Frontal cortex (tissue), 4 donors: ENCODE results near the gene LDLRAD4. TPM values are rescaled to one million over a fixed set of nuclear protein-coding genes. Genes with fewer than 3 reads are reported as not detected.

Experiments
- DNase-seq, 2 donors: peaks; one replicate each; pipeline ENCODE4 v3.0.0; 2012; ENCODE audit warnings: low spot score in 2 of 2
- FAIRE-seq: peaks from 2 replicates; lab custom pipeline; 2012; peaks lifted over from hg19 to GRCh38; lab: Jason Lieb, UNC
- total RNA-seq: library from RNA; depleted of rRNA; stranded (reverse); fragments of >200 nt; gene quantifications from one replicate; pipeline ENCODE4 v1.2.3, GENCODE V29; 2014
- donor health status: control.
- donor health status: control.
- donor health status: control.

LDLRAD4 gene
- total RNA-seq, 1 donor from 2014 or later, result 60.7 TPM

DNA sequence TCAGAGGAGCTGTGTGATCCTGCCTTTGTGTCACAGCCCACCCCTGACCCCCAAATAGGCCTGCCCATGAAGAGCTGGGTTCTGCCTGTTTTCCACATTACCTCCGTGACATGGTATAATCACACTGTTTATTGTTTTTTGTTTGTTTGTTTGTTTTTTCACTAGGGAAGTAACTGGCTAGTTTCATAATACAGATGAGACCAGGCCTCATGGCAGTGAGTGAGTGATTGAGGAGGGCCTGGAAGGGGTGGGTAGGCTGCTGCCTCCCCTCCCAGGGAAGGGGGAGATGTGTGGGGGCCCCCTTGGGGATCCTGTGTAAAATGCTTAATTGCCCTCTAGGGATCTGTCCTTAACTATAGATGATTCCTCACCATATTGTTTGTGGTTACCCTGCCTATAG is 190.5 kb downstream of the LDLRAD4 start:
- DNase-seq (no peak), FAIRE-seq (no peak)

DNA sequence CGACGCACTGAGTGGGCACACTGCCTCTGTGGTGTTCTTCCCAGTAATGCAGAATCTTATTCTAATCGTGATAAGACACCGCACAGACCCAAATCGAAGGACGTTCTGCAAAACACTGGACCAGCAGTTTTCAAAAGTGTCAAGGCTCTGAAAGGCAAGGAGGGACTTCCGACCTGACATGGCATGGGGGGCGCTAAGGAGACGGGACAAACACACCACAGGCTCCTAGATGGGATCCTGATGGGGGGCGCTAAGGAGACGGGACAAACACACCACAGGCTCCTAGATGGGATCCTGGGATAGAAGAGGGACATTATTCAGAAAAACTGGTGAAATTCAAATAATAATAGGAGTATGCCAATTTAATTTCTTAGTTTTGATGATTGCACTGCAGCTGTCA is 191.4 kb downstream of the LDLRAD4 start:
- no peak for DNase-seq
- FAIRE-seq, result no peak

- FAIRE-seq, result no peak
- no peak for DNase-seq
Observed at GRCh38 chr18:13410471-13410870, 191.9 kb downstream of the LDLRAD4 start.

- no peak for DNase-seq
- no peak for FAIRE-seq
Observed at GRCh38 chr18:13412017-13412416, 193.5 kb downstream of the LDLRAD4 start.

DNA sequence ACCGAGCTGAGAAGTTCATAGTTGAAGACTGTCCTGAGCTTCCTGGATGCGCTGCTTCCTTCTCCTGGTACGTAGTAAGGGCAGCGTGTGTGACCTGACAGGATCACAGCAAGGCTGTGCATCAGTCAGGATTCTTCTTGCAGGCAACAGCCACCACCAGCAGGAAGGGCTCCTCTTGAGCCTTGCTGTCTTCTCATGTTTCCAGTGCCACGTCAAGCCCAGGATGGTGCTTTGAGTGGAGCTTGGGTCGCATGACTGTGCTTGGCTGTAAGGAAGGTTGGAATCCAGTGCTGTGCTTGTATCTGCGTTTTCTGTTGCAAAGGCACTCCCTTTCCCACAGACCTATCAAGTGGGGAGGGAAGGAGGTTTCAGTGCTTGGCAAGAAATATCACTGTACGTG is 194.3 kb downstream of the LDLRAD4 start:
- FAIRE-seq, result no peak
- no peak for DNase-seq

GRCh38 chr18:13414102-13414501 is 195.5 kb downstream of the LDLRAD4 start:
- no peak for FAIRE-seq
- DNase-seq, result no peak

DNA sequence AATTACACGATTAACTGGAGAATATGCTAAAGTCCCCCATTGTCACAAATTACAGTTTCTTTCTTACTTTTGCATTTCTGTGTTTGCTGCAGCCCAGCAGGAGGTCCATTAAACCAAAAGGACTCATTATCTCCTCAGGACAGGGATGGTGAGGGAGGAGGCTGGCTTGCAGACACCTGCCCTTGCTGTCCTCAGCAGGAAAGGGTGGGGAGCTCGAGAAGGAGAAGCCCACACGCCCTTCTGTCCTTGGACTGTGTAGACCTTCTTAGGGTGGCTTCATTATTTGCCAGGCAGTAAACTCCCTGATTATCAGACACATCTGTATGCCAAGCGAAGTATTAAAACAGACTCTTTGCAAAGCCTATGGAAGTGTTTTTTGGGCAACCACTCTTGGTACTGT is 196.0 kb downstream of the LDLRAD4 start:
- DNase-seq (no peak), FAIRE-seq (no peak)

DNA sequence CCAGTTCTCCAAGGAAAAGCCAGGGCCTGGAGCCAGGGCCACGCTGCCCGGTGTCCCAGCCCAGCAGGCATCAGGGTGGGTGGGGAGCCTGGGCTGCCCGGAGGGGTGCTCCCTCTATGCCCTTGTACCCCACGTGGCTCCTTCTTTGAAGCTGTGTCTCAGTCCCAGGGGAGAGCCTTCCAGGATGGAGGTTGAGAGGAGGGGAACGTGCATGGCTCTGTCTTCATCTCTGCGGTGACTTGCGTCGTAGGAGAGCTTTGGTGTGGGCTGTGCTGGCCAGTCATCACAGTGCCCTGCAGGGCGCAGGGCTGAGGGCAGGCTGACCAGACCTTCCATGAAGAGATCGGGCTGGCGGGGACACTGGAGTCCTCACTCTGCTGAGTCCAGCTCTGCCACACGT is 197.2 kb downstream of the LDLRAD4 start:
- DNase-seq, result no peak
- FAIRE-seq, result no peak

DNA sequence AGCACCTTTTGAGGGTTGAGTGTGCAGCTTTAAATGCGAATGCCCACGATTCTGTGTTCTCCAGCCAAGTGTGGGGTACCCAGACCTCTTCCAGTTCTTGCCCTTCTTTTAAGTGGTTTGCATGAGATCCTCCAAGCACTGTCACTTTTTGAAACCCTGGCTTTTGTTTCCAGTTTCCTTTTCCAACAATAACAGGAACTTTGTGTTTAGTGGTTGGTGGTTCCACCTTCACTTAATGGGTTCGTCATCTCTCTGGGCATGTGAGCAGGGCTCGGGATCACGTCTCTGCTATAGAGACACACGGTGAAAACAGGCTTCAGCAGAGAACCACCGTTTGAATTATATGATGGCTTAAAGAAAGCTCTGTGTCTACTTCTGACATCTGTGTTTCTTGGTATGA is 197.6 kb downstream of the LDLRAD4 start:
- no peak for DNase-seq
- FAIRE-seq, result no peak

DNA sequence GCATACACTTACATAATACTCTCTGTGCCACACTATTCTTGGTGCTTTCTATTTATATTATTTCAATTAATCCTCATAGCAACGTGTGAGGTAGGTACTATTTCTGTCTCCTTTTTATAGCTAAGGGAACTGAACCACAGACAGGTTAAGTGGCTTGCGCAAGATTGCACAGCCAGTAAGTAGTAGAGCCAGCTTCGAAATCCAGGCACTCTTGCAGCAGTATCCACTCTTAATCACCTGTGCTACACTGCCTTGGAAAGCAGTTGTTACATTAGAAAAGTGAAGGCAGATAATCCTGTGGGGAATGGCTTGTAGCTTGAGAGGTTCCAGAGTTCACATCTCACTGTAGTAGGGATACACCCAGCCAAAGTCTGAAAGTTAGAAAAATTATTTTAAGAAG is 198.3 kb downstream of the LDLRAD4 start:
- FAIRE-seq (no peak), DNase-seq (no peak)

GRCh38 chr18:13418013-13418710 is 199.6 kb downstream of the LDLRAD4 start:
- FAIRE-seq (no peak), DNase-seq (no peak)

- FAIRE-seq, result no peak
- DNase-seq, result no peak
Observed at GRCh38 chr18:13420969-13421686, 202.6 kb downstream of the LDLRAD4 start.

GRCh38 chr18:13422541-13423147 is 204.1 kb downstream of the LDLRAD4 start:
- FAIRE-seq (no peak), DNase-seq (no peak)

- no peak for DNase-seq
- FAIRE-seq, result no peak
Observed at GRCh38 chr18:13423352-13423751, 204.8 kb downstream of the LDLRAD4 start.

- no peak for FAIRE-seq
- no peak for DNase-seq
Observed at GRCh38 chr18:13424363-13424762, 205.8 kb downstream of the LDLRAD4 start.

DNA sequence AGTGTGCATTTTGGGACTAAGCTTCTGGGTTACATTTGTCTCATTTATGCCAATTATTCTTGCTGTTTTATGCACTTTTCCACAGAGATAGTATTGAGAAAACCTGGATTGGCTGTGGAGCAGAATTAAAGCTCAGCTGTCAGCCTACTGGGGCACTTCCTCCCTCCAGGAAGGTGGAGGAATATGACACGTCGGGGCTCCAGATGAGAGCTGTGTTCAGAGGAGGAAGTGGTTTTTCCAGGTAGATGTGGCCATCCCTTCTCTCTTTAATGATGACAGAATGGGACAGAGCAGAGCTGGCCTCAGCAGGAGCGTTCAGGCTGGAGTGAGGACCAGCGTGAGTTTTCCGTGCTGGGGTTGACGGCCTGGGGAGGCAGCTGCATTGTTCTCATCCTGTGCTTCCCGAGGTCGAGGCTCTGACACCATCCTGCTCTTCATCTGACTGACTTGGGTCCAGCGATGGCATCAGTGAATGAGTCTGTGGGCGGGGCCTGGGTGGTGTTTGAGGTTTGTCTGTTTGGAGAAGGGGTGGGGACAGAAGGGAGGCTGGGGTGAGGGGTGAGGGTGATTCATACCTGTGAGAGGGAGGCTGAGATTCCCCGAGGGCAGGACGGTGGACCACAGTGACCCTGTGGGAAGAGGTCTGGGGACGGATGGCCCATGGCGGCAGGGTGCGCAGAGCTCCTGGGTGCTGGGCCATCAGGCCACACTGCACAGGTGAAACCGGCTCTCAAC is 207.0 kb downstream of the LDLRAD4 start:
- no peak for DNase-seq
- FAIRE-seq, result no peak

DNA sequence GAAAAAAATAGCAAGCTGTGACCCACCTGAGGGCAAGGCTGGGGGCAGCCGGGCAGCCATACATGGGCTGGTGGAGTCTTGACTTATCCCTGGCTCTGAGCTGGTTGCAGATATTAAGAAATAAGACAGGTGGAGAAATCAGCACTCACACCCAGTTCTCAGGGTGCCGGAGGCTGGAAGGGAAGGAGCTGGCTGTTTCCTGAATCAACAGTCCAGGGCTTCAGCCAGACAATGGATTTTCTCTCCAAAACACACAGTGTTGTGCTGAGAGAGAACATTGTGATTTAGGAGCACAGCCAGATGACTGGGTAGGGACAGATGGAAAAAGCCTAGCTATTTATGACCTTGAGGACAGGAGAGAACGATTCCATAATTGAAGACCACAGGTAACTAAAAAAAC is 208.8 kb downstream of the LDLRAD4 start:
- peak in 1 of 2 donors; percentile 35 for DNase-seq
- FAIRE-seq, result no peak

DNA sequence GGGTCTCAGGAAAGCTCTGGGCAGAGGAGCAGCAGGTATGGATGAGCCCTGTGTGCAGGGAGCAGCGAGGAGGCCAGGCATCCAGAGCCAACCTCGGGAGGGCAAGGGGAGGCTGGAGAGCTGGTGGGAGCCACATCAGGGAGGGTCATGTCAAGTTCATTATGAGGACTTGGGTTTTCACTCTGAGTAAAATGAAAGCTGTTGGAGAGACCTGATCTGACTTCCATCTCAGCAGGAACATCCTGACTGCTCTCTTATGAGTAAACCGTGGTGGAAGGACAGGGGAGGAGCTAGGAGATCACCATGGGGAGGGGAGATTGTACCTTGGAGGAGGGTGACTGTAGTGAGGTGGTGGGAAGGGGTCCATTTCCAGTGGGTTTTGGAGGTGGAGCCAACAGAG is 209.8 kb downstream of the LDLRAD4 start:
- DNase-seq (no peak), FAIRE-seq (no peak)

- DNase-seq, result no peak
- no peak for FAIRE-seq
Observed at GRCh38 chr18:13429016-13429415, 210.5 kb downstream of the LDLRAD4 start.

- no peak for FAIRE-seq
- no peak for DNase-seq
Observed at GRCh38 chr18:13429884-13430510, 211.4 kb downstream of the LDLRAD4 start.
